HCT116 (cell line): ENCODE data around the gene TMA7. TPM values are rescaled to one million over a fixed set of nuclear protein-coding genes. Genes with fewer than 3 reads are reported as not detected.
A peak's percentile ranks its signal among the peaks of the same experiment; 100 is the strongest.

Experiments used
- ATAC-seq: fragments of 200-7000 bp; cut with Tn5 transposase; 2 replicates; pipeline ENCODE4 v1.9.1; 2020; ENCODE audit warnings: mild to moderate bottlenecking, moderate library complexity
- BruUV-seq: library from RNA; stranded (reverse); fragments of 400-500 nt; replicated peaks from 2 replicates; lab custom pipeline; 2021; lab: Mats Ljungman, UMichigan
- CTCF ChIA-PET: fragments of 300-600 bp; sonication (Branson Sonifier 250); formaldehyde crosslinking; loops from one replicate; lab custom pipeline; 2021; ENCODE audit warnings: antibody characterized with exemption; lab: Charles Lee
- POLR2A ChIA-PET: fragments of 300-600, 350-600 bp; sonication (Branson Sonifier 250); formaldehyde crosslinking; loops from one replicate; lab custom pipeline; 2021; ENCODE audit warnings: antibody characterized with exemption; lab: Charles Lee
- RAD21 ChIA-PET, 2 experiments: fragments of 300-600 bp; sonication (Branson Sonifier 250); formaldehyde crosslinking; loops; one replicate each; lab custom pipeline; 2023; ENCODE audit warnings: low total read pairs in 2 of 2; ENCODE audit not compliant: uncharacterized antibody in 2 of 2, unreplicated experiment in 2 of 2, low non-redundant PET in 1 of 2; lab: Charles Lee
- DNase-seq: peaks from one replicate; pipeline ENCODE4 v3.0.0-alpha.2; 2010; ENCODE audit warnings: low read depth, low spot score
- H2AFZ ChIP-seq: fragments of 200-600 bp; shearing (Covaris generic), sonication (generic); 2 replicates; pipeline ENCODE4 v1.6.1; 2017; ENCODE audit warnings: low read depth, mixed run types, mixed read lengths, antibody characterized with exemption, low read length; ENCODE audit not compliant: poor library complexity, severe bottlenecking
- H3K27ac ChIP-seq: 2 replicates; pipeline ENCODE4 v1.5.1; 2012; ENCODE audit warnings: low read depth, low read length
- H3K27me3 ChIP-seq: fragments of 200-600 bp; sonication (generic); 2 replicates; pipeline ENCODE4 v1.6.1; 2016; ENCODE audit warnings: mixed run types, low read length, mixed read lengths; ENCODE audit not compliant: insufficient read depth
- H3K36me3 ChIP-seq, 2 experiments: fragments of 200-500 bp in 1 of 2; fragments of 200-600 bp in 1 of 2; sonication (Bioruptor generic) in 1 of 2; sonication (generic) in 1 of 2; 2 replicates each; pipeline versions ENCODE4 v1.5.1 to v1.6.1; 2014 to 2016; ENCODE audit warnings: low read length in 2 of 2, inconsistent platforms in 1 of 2, mixed read lengths in 1 of 2, mixed run types in 1 of 2; ENCODE audit not compliant: insufficient read depth in 2 of 2, control insufficient read depth in 1 of 2
- H3K4me1 ChIP-seq, 2 experiments: fragments of 200-600 bp in 1 of 2; sonication (generic) in 1 of 2; 2 replicates each; pipeline versions ENCODE4 v1.5.1 to v1.6.1; 2012 to 2017; ENCODE audit warnings: low read length in 2 of 2, inconsistent platforms in 1 of 2, mild to moderate bottlenecking in 1 of 2, mixed read lengths in 1 of 2, mixed run types in 1 of 2, moderate library complexity in 1 of 2; ENCODE audit not compliant: insufficient read depth in 2 of 2, control insufficient read depth in 1 of 2
- H3K4me2 ChIP-seq: fragments of 200-600 bp; sonication (generic); 2 replicates; pipeline ENCODE4 v1.6.1; 2017; ENCODE audit warnings: mixed run types, low read length, mixed read lengths
- H3K4me3 ChIP-seq, 2 experiments: fragments of 200-600 bp in 1 of 2; sonication (generic) in 1 of 2; replicated peaks in 1 of 2; 2 replicates each; pipeline ENCODE4 v1.5.1; 2011 to 2016; ENCODE audit warnings: low read length in 2 of 2, control low read depth in 1 of 2, low read depth in 1 of 2, mild to moderate bottlenecking in 1 of 2, mixed read lengths in 1 of 2, mixed run types in 1 of 2
- H3K79me2 ChIP-seq: fragments of 200-600 bp; sonication (generic); 2 replicates; pipeline ENCODE4 v1.6.1; 2017; ENCODE audit warnings: mild to moderate bottlenecking, mixed run types, low read length, moderate library complexity, mixed read lengths; ENCODE audit not compliant: insufficient read depth
- H3K9ac ChIP-seq: fragments of 200-600 bp; sonication (generic); 2 replicates; pipeline ENCODE4 v1.6.1; 2016; ENCODE audit warnings: low read length, mixed read lengths
- H3K9me2 ChIP-seq: fragments of 200-600 bp; sonication (generic), shearing (Covaris generic); 2 replicates; pipeline ENCODE4 v1.6.1; 2017; ENCODE audit warnings: mixed run types, mild to moderate bottlenecking, moderate library complexity; ENCODE audit not compliant: insufficient read depth
- H3K9me3 ChIP-seq, 2 experiments: fragments of 200-500 bp in 1 of 2; fragments of 200-600 bp in 1 of 2; sonication (Bioruptor generic) in 1 of 2; sonication (generic) in 1 of 2; 2 replicates each; pipeline ENCODE4 v1.6.1; 2014 to 2017; ENCODE audit warnings: low read length in 2 of 2, mixed read lengths in 2 of 2, inconsistent platforms in 1 of 2, low read depth in 1 of 2, mild to moderate bottlenecking in 1 of 2, mixed run types in 1 of 2, moderate library complexity in 1 of 2; ENCODE audit not compliant: control insufficient read depth in 1 of 2, insufficient read depth in 1 of 2
- H4K20me1 ChIP-seq: fragments of 200-600 bp; sonication (generic), shearing (Covaris generic); 2 replicates; pipeline ENCODE4 v1.6.1; 2017; ENCODE audit warnings: mixed run types, mild to moderate bottlenecking, moderate library complexity; ENCODE audit not compliant: insufficient read depth
- ATF3 ChIP-seq: IDR thresholded peaks from 2 replicates; pipeline ENCODE4 v1.6.1; 2012
- CBX3 ChIP-seq: IDR thresholded peaks from 2 replicates; pipeline ENCODE4 v1.6.1; 2012; ENCODE audit warnings: low read depth
- CEBPB ChIP-seq: IDR thresholded peaks from 2 replicates; pipeline ENCODE4 v1.6.1; 2012; ENCODE audit warnings: low read depth
- CTCF ChIP-seq, 3 experiments: fragments of 200-600 bp in 1 of 3; sonication (generic) in 1 of 3; IDR thresholded peaks in 2 of 3; conservative IDR thresholded peaks in 1 of 3; 2 replicates each; pipeline ENCODE4 v1.5.1; 2012 to 2017; ENCODE audit warnings: low read depth in 2 of 3, low read length in 2 of 3, antibody characterized with exemption in 1 of 3, borderline replicate concordance in 1 of 3, control low read depth in 1 of 3, mild to moderate bottlenecking in 1 of 3, mixed read lengths in 1 of 3, mixed run types in 1 of 3, moderate library complexity in 1 of 3; ENCODE audit not compliant: insufficient read depth in 1 of 3
- ELF1 ChIP-seq: IDR thresholded peaks from 2 replicates; pipeline ENCODE4 v1.6.1; 2012; ENCODE audit warnings: low read depth, borderline replicate concordance
- EZH2 ChIP-seq: fragments of 200-600 bp; sonication (generic); IDR thresholded peaks from 2 replicates; pipeline ENCODE4 v1.6.1; 2017; ENCODE audit warnings: antibody characterized with exemption, mixed run types
- EZH2phosphoT487 ChIP-seq: fragments of 200-600 bp; IDR thresholded peaks from 2 replicates; pipeline ENCODE4 v1.6.1; 2018; ENCODE audit warnings: antibody characterized with exemption, borderline replicate concordance
- FOSL1 ChIP-seq: IDR thresholded peaks from 2 replicates; pipeline ENCODE4 v1.6.1; 2012; ENCODE audit warnings: low read depth
- JUND ChIP-seq: IDR thresholded peaks from 2 replicates; pipeline ENCODE4 v1.6.1; 2012
- MAX ChIP-seq: IDR thresholded peaks from 2 replicates; pipeline ENCODE4 v1.6.1; 2012
- POLR2A ChIP-seq: IDR thresholded peaks from 2 replicates; pipeline ENCODE4 v1.7.0; 2011; ENCODE audit warnings: borderline replicate concordance; ENCODE audit not compliant: insufficient read depth, insufficient read length; ENCODE audit errors: extremely low read depth
- POLR2AphosphoS5 ChIP-seq: IDR thresholded peaks from 2 replicates; pipeline ENCODE4 v1.6.1; 2011; ENCODE audit warnings: mild to moderate bottlenecking, low read depth, low read length, moderate library complexity
- REST ChIP-seq: IDR thresholded peaks from 2 replicates; pipeline ENCODE4 v1.6.1; 2012; ENCODE audit warnings: low read depth
- SRF ChIP-seq: IDR thresholded peaks from 2 replicates; pipeline ENCODE4 v1.6.1; 2012; ENCODE audit warnings: low read depth
- ZFX ChIP-seq: fragments of 450-650 bp; IDR thresholded peaks from 2 replicates; pipeline ENCODE4 v1.6.1; 2017
- intact Hi-C: fragments of 100-400 bp; cut with micrococcal nuclease; formaldehyde crosslinking; loops from 2 replicates; pipeline ENCODE4 v1.10.0; 2022
- total RNA-seq: library from RNA; stranded (reverse); gene quantifications from one replicate; pipeline ENCODE4 v1.2.1, GENCODE V29; 2021; ENCODE audit not compliant: unreplicated experiment

The TMA7 gene
- total RNA-seq, 1 experiment from 2014 or later, result 334 TPM

- intact Hi-C loops, result no loop called here
- no peak overlapping the region for H3K27ac ChIP-seq
- no TSS peak for BruUV-seq
- H2AFZ ChIP-seq, result no peak overlapping the region
- no peak overlapping the region for H3K9ac ChIP-seq
- H3K9me3 ChIP-seq, result no peaks in the 10 kb centered on the region
- DNase-seq (no peak), ATAC-seq (peak; percentile 43; the same call in 1 of the 2 replicates)
- no peaks in the 10 kb centered on the region for H3K79me2 ChIP-seq
- ChIA-PET RAD21 (interaction anchor here in 1 of 2 experiments (1.3 kb wide), 1 partner anchor 20 kb away, joined by 5 read pairs; no protein-coding TSS in a partner anchor), CTCF (no interaction called here), POLR2A (no interaction called here)
- H3K4me3 ChIP-seq, result no peak overlapping the region
- no peak for TF ChIP-seq POLR2A
- peak in 1 of 3 experiments; percentile 19; a peak in 1 of 6 replicates for TF ChIP-seq CTCF (IDR thresholded peaks at IDR 0.05 in 2 of 3, conservative IDR thresholded peaks at IDR 0.05 in 1 of 3; ENCODE audit: borderline replicate concordance in 1 of 3, insufficient read depth in 1 of 3, low read depth in 2 of 3, low read length in 2 of 3)
- H3K4me1 ChIP-seq, result no peaks in the 10 kb centered on the region
- no peak overlapping the region for H3K4me2 ChIP-seq
- no peaks in the 10 kb centered on the region for H3K9me2 ChIP-seq
- H4K20me1 ChIP-seq, result no peaks in the 10 kb centered on the region
- no peaks in the 10 kb centered on the region for H3K27me3 ChIP-seq
- H3K36me3 ChIP-seq, result no peaks in the 10 kb centered on the region; a peak in 1 of 4 replicates
These were observed 24.7 kb upstream of the TMA7 start for GRCh38 chr3:48415251-48415953.

GRCh38 chr3:48416091-48416505, 24.0 kb upstream of the TMA7 start:
- H4K20me1 ChIP-seq, result no peaks in the 10 kb centered on the region
- CTCF ChIA-PET, result no interaction called here
- no peaks in the 10 kb centered on the region for H3K9me3 ChIP-seq
- no peaks in the 10 kb centered on the region for H3K4me1 ChIP-seq
- no peaks in the 10 kb centered on the region for H3K27me3 ChIP-seq
- H3K79me2 ChIP-seq, result no peaks in the 10 kb centered on the region
- no peak overlapping the region for H3K4me2 ChIP-seq
- ATAC-seq, result no peak
- no peak overlapping the region for H3K9ac ChIP-seq
- intact Hi-C loops, result no loop called here
- RAD21 ChIA-PET, result interaction anchor here in 1 of 2 experiments (1.3 kb wide), 1 partner anchor 20 kb away, joined by 5 read pairs; no protein-coding TSS in a partner anchor
- H3K9me2 ChIP-seq, result no peaks in the 10 kb centered on the region
- no peak for DNase-seq
- no TSS peak for BruUV-seq
- H3K36me3 ChIP-seq, result no peaks in the 10 kb centered on the region; a peak in 1 of 4 replicates
- H2AFZ ChIP-seq, result no peak overlapping the region
- H3K4me3 ChIP-seq, result no peak overlapping the region
- POLR2A ChIA-PET, result no interaction called here
- H3K27ac ChIP-seq, result no peak overlapping the region
- TF ChIP-seq FOSL1 (no peak), CBX3 (no peak), MAX (no peak), POLR2AphosphoS5 (no peak), SRF (no peak), ELF1 (no peak), POLR2A (no peak), ZFX (no peak), JUND (no peak), EZH2 (no peak), REST (no peak), EZH2phosphoT487 (no peak), CEBPB (no peak), ATF3 (no peak)
